GM18873 (cell line): Measurements from ENCODE around the gene RALGAPA2.

Source experiments
- ATAC-seq: cut with Tn5 transposase; IDR thresholded peaks from one replicate; pipeline ENCODE4 v1.9.1; 2021; ENCODE audit warnings: mild to moderate bottlenecking, moderate library complexity, moderate number of reproducible peaks; ENCODE audit not compliant: unreplicated experiment, low FRiP score

Gene RALGAPA2

DNA sequence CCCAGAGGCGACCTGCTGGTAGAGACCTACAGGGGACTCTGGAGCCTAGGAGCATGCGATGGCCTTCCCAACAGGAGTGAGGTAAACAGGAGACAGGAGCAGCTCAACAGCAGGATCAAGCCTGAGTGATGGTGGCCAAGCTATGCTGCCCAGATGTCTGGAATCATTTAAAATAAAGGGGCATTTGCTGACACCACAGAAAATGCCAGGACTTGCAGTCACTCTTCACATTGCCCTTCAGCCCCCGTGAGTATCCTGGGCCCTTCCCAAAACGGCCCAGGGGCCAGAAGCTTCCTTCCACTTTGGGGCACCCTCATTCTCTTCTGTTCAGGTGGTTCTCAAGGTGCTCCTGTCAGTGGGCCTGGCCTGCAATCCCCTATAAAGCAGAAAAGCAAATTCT lies 321.3 kb downstream of the RALGAPA2 start:
- no peak for ATAC-seq

DNA sequence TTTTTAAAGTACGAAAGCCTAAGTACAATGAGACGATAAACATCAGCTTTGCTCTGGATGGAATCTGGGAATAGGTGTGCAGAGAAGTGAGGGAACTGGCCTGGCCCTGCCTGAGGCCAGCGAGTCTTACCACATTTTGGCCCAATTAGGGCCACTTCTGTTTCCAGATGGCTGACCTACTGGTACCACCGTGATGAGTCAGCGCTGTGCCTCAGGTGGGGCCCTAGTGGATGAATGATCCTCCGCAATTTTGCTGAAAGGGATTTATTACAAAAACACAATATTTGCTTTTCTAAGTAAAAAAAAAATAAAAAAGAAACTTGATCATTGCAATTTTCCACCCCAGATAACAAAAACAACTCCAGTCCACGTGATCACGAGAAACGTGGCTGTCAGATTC lies 322.1 kb downstream of the RALGAPA2 start:
- ATAC-seq: no peak

DNA sequence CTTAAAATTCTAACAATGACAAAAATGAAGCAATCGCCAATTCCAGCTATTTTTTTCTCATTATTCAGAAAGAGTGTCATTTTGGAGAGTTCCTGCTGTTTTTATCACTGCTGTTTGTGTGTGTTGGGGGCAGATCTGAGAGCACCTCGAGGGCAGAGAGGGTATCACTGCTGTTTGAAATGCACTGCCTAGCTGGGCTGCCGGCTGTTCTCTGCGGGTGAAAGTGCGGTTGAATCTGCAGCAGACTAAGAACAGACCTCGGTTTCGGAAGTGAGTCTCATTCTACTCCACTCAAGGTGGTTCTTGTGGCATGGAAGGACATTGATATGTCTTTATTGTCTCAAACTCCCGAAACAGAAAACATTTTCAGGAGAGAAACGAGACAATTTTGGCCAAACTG lies 326.3 kb downstream of the RALGAPA2 start:
- ATAC-seq: no peak

DNA sequence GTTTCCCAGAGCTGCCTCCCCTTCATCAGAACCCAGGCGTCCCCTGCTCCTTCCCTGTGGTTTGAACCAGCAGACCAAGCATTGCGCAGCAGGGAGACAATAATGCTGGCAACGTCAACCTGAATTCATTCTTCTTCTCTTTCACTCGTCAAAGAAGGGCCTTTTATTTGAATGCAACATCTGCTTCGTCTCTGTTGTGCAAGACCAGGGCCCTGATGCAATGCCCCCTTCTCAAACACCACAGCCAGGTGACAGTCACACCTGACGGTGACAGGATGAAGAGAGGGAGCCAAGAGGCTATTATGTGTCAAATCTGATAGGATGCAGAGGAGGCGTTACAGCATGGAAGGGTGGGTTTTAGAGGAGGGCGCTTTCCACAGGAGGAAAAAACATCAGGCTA lies 336.6 kb downstream of the RALGAPA2 start:
- ATAC-seq: no peak

DNA sequence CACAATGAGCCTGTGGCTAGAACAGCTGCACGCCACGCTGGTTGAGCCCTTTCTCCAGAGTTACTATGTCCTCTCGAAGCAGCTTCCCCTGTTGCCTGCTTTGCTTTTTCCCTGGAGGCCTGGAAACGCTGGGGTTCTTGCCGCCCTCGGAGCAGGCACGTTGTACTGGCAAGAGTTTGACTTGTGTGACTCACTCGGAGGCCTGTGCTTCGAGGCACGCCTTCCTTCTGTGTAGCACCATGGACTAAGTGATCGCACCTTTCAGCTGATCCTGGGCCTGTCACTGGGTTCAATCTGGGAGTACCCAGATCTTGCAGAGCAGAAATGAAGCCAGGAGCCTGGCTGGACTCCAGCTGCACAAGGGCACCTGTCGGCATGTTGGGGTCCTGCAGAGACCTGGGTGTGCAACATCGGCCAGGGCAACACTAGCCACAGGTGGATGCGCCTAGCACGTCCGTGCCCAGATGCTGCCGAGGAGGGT lies 339.3 kb downstream of the RALGAPA2 start:
- no peak for ATAC-seq

DNA sequence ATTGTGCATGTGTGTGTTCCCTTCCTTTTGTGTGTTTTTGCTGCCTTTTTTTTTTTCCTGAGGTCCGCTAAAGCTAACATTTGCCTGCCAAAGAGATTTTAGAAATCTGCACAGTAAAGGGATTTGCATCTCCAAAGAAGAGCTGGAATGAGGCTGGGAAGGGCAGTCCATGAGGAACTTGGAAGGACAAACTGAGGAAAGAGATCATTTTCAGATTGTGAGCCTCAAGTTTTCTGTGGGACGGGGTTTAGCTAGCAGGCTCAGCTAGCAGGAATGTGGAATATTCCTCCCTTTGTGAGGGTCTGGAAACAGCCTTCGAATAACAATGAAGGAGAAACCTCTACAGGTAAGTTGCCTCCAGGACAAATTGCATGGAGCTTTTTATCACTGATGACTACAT lies 340.8 kb downstream of the RALGAPA2 start:
- ATAC-seq: no peak

DNA sequence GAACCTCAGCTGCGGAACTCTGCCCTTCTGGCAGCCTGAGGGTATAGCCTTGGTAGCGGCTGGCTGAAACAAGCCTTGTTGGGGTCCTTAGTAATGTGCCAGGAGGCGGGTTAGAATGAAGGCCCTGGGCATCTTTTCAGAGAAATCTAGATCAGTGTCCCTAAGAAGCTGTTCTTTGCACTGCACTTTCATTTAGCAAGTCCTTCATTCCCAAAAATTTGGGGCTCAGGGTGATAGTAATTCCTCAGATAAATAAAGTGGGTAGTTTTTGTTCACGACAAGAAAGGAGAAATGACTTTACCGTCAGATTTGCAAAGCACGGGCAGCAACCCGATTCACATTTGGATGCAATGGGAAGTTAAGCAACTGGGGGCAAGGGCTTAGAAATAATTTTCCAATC lies 341.4 kb downstream of the RALGAPA2 start:
- ATAC-seq: no peak

DNA sequence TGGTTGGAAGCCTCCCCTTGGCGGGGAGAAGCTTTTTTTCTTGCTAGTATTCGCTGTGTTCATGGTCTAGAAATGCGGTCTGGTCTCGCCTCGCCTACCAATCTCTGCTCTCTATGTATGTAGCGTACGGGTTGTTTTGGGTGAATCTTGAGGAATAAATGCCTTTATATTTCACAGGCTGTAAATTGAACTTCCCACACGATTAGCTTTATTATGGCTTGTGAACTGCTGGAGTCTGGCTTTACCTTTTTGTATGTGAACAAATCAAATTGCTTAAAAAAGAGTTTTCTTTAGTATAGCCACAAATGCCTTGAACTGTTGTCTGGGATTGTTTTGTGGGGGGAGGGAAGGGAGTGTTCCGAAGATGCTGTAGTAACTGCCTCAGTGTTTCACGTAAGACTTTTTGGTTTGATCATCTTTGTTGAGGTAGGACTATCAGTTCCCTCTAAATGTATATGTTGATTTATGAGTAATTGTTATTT lies 342.3 kb downstream of the RALGAPA2 start:
- ATAC-seq: no peak

DNA sequence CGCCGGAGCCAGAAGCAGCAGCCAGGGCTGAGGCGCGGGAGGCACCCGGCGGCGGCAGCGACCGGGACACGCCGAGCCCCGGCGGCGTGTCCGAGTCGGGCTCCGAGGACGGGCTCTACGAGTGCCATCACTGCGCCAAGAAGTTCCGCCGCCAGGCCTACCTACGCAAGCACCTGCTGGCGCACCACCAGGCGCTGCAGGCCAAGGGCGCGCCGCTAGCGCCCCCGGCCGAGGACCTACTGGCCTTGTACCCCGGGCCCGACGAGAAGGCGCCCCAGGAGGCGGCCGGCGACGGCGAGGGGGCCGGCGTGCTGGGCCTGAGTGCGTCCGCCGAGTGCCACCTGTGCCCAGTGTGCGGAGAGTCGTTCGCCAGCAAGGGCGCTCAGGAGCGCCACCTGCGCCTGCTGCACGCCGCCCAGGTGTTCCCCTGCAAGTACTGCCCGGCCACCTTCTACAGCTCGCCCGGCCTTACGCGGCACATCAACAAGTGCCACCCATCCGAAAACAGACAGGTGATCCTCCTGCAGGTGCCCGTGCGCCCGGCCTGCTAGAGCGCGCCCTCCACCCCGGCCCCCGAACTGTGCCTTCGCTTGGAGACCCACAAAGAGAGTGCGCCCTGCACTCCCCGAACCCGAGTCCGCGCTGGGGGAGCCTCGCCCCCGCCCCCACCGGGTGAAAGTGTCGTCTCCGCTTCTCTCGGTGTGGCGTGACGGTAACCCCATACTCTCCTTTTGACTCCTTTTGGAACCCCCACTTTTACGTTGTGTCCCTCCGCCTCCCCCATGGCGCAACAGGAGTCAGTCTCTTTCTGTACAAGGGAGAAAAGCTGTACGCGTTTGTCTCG lies 343.0 kb downstream of the RALGAPA2 start:
- no peak for ATAC-seq

DNA sequence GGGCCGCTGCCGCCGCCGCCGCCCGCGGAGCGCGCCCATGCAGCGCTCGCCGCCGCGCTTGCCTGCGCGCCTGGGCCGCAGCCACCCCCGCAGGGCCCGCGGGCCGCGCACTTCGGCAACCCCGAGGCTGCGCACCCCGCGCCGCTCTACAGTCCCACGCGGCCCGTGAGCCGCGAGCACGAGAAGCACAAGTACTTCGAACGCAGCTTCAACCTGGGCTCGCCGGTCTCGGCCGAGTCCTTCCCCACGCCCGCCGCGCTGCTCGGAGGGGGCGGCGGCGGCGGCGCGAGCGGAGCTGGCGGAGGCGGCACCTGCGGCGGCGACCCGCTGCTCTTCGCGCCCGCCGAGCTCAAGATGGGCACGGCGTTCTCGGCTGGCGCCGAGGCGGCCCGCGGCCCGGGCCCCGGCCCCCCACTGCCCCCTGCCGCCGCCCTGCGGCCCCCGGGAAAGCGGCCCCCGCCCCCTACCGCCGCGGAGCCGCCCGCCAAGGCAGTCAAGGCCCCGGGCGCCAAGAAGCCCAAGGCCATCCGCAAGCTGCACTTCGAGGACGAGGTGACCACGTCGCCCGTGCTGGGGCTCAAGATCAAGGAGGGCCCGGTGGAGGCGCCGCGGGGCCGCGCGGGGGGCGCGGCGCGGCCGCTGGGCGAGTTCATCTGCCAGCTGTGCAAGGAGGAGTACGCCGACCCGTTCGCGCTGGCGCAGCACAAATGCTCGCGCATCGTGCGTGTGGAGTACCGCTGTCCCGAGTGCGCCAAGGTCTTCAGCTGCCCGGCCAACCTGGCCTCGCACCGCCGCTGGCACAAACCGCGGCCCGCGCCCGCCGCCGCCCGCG lies 343.8 kb downstream of the RALGAPA2 start:
- no peak for ATAC-seq

DNA sequence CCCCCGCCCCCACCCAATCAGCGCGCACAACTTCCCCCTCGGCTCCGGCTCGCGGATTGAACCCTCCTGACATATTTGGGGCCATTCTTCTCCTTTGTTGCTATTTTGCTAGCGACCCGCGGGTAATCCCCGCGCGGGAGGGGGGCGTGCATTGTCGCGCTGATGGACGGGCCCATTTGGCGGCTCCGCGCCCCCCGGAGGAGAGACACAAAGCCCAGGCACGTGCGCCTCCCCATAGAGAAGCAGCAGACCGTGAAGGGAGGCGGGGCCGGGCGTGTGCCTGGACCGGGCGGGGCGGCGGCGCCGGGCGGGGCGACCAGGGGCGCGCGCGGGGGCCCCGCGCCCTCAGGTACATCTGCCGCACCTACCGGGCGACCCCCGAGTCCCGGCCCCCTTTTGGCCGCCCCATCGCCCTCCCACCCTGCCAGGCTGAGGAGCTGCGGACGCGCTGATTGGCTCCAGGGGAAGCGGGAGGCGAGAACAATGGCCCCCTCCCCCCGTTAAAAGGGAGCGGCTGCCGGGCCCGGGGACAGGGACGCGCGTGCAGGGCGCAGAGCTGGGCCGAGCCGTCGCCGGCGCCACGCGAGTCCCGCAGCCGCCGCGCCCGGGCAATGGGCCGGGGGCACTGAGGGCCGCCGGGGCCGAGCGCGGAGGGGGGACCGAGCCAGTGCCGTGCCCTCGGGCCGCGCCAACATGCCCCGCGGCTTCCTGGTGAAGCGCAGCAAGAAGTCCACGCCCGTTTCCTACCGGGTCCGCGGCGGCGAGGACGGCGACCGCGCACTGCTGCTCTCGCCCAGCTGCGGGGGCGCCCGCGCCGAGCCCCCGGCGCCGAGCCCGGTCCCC lies 344.6 kb downstream of the RALGAPA2 start, which contains the start of gene INSM1:
Gene INSM1 (plus strand): TSS at position 530 of the 843 bp plus-strand sequence. CDS start 164 bp downstream, at position 694.
- ATAC-seq: no peak

DNA sequence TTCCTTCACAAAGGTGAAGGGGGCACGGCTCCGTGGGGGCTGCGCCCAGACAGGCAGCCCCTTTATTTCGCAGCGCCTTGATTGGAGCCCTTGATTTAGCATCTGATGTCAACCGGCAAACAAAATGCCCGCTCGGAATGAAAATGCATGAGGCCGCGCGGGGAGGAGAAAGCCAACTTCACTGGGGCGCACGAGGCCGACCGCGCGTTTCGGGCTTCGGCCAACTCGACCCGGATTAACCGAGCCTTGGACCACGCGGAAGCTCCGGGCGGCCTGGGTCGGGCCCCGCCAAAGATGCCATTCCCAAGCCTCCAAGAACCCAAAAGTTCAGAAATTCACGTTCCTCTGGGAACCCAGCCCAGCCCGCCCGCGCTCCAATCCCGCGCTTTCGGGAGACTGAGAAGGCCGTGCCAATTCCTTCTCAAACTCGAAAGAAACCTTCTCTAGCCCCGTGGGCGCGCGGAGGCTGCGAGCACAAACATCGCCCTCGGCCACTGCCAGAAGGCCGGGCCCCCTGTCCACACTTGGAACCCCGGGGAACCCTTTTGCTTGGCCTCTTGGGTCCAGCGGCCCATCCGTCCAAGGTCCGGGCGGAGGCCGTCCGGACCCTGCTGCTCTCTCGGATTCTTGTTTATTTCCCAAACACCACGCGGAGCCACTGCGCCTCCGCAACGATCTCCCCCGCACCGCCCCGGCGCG lies 345.4 kb downstream of the RALGAPA2 start:
- no peak for ATAC-seq

DNA sequence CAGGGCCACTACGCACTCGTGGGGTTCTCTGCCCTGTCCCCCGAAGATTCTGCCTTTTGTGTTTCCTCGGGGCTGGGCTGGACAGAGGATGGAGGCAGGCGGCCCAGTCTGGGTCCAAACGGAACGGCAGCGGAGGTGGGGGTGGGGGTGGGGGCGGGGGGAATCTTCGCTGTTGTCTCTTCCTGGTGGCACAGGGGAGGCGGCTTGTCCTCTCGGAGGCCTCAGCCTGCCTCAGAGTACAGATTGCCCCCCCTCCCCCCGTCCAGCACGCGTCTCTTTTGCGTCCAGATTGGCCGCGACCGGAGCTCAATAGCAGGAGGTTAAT lies 345.9 kb downstream of the RALGAPA2 start:
- no peak for ATAC-seq

DNA sequence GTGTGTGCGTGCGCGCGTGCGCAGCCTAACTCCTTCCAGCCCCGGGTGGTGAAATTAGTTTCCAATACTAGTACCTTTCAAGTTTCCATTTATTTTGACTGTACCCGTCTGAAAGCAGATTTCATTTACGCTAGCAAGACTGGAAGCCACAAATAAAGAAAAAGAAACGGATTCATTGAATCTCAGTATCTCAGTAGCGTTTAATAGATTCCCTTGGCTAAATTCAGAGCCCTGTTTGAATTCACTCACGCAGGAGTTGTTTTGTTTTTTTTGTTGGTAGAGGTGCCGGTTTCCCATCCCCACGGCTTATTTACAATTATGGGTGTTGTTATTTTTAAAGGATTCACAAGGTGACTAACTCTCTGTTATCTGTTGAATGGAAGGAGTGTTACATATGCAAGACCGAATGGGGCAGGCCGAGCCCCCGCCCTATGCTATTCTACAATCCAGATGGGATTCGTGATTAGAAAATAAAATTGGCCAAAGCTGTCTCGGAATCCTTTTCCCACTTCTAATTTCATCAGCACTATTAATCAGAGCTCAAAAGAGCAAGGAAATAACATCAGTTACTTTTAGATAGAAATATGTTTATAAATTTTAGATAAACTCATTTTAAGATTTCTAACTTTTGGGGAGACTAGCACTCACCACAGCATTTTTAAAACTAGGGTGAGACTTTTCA lies 346.8 kb downstream of the RALGAPA2 start:
- ATAC-seq: no peak

DNA sequence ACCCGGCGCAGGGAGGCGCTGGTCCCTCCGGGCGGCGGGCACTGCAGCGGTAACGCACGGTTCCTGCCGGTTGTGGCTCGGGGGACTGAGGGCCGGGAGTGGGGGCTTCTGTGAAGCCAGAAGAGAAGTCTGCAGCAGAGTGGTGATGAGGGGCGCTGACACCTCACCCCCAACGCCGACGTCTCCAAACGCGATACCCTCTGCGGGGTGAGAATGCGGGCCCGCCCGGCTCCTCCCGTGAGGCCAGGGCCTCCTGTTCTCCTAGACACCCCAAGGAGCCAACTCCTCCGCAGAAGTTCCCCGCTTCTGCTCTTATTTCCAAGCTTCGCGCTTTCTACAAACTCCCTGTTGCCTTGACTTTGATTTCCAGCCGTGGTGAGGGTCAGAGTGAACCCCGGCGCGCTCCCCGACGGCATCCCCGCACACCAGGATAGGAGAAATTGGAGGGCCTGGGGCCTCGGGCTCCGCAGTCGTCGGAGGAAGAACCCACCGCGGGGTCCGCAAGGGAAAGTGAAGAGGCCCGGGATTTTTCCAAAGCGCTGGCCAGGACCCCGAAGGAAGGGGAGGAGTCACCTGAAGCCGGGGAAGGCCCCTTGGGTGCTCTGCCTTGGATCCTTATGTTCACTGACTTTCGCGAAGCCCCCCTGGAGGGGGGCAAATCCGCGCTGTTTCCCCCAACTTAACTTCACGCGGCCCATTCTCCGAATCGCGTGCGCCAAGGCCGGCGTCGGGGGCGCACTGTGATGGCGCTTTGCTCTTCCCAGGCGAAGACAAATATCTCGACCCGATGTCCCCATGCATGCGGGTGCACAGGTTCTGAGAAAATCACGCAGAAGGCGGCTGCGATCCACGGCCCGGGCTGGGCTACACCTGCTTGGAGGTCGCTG lies 347.6 kb downstream of the RALGAPA2 start:
- ATAC-seq: no peak

DNA sequence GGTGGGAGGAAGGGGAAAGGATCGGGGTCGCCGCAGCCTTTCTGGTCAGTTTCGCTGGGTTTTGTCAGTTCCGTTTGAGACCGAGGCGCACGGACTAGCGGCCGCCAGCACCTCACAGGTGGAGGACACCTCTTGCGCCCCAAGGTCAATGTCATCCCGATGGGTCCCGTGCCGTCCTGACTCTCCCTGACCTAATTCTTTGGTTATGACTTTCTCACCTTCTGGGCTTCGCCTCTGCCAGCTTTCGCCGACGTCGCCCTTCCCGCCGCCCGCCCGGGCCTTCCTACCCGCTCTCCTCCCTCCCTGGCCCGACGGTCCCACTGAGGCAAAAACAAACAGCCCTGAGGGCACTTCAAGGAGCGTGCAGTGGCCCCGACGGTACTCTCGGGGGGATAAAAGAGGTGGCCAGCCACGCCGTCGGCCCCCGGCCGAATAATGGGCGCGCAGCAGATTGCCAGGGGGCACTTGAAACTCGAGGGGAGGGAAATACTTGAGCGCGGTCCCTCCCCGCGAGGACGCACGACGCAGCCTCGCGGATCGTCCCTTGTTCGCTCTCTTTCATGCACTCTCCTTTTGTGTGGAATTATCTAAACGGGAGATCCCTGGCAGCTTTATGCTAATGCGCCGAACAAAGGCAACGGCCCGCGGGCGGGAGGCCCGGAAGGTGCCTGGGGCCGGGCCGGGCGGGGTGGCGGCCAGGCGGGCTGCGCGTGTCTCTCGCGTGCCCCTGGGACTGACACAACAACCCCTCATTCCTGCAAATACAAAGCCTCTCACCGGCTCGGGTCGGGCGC lies 348.4 kb downstream of the RALGAPA2 start:
- ATAC-seq: no peak

DNA sequence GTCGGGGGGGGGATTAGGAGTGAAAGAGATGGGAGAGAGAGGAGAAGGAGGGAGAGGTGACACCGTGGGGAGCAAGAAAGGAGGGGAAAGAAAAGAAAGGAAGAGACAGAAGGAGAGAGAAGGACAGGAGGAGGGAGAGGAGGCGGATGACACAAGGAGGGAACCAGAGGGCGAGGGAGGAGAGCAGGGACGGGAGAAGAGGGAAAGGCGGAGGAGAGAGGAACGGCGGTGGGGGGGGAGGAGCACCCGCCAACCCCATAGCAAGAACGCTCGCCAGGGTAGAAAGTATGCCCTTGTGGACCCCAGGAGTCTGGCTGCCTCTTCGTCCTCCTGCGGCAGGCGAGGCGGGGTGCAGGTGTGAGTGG lies 349.0 kb downstream of the RALGAPA2 start:
- no peak for ATAC-seq
